Epithelial cell of esophagus (primary cell): ENCODE results near the gene DCXR.

Experiments used
- DNase-seq: peaks from one replicate; pipeline ENCODE4 v3.0.0; 2010; ENCODE audit warnings: low read depth
- H3K4me3 ChIP-seq: 2 replicates; pipeline ENCODE4 v1.5.1; 2011; ENCODE audit warnings: mild to moderate bottlenecking, low read length, control low read depth
- CTCF ChIP-seq: IDR thresholded peaks from 2 replicates; pipeline ENCODE4 v1.5.1; 2011; ENCODE audit warnings: low read depth, mild to moderate bottlenecking, low read length, control low read depth, inconsistent platforms; ENCODE audit not compliant: insufficient read depth; ENCODE audit errors: missing control alignments

DCXR gene

GRCh38 chr17:81995463-81996231, 41.9 kb downstream of the DCXR start:
- no peak overlapping the region for H3K4me3 ChIP-seq
- DNase-seq = no peak
- no peak for TF ChIP-seq CTCF

DNA sequence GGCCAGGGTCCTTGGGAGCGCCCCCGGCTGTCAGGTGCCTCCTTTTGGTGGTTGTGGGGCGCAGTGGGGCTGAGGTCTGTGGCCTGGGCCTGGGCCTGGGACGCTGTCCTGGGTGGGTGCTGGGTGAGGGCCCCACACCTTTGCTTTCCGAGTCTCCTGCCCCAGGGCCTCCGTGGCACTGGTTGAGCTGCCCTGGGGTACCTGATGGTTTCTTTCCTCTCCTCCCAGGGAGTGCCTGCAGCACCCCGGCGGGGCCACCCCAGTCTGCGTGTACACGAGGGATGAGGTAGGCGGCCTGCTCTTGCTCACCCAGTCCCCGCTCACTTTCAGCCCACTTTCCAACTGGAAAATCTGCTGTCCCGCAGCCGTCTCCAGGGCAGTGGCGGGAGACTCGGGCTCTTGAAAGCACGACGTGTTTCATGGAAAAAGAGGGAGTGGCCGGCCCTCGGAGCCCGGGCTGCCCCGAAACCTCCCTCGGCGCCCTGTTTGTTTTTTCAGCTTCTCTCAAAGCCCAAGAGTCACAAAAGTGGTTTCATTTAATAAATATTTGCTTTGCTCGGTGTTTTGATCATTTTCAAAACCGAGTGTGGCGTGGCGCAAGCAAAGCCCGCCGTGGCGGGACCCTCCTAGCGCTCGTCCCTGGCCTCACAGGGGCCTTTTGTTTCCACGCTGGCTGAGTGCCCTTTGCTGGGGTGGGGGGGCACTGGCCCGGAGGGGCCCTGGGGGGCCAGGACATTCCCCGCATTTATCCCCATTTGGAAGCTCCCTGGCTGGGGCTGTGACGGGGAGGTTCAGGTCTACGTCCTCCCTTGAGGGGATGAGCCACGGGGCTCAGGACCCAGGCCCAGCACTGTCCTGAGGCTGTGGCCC, 42.7 kb downstream of the DCXR start:
- no peak overlapping the region for H3K4me3 ChIP-seq
- no peak for TF ChIP-seq CTCF
- no peak for DNase-seq

DNA sequence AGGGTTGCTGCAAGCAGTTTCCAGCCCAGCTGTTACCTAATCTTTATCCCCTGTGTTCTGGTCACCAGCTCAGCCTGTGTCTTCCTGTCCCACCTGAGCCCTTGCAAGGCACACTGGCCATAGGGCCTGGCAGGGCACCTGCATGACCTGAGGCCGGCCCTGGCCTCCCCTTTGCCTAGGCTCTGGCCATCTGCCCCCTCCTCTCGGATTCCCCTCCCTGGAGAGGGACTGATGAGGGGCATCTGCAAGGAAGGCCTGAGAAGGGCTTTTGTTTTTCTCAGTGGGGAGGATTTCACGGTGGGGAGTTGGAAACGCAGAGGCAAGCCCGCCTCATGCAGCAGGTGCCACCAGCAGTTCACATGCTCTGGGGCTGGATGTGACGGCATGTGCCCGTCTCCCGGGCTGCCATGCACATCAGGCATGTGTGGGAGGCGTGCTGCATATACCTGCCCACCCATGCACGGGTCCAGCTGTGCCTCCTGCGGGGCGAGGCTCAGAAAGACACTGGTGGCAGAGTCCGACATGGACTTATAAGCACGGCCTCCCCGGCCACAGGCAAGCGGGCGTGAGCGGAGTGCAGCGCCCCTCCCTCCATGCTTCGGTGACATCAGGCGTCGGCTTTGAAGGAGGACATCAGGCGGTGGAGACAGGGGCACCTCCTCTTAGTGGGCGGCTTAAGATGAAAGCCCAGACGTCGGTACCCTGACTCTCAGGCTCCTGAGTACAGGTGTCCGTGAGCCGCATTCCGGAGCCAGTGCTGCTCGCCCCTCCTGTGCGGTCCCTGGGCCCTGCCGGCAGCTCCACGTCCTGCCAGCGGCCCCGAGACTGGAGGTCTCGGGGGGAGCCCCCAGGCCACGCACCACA, 43.5 kb downstream of the DCXR start:
- TF ChIP-seq CTCF = no peak
- H3K4me3 ChIP-seq = no peak overlapping the region
- no peak for DNase-seq

DNA sequence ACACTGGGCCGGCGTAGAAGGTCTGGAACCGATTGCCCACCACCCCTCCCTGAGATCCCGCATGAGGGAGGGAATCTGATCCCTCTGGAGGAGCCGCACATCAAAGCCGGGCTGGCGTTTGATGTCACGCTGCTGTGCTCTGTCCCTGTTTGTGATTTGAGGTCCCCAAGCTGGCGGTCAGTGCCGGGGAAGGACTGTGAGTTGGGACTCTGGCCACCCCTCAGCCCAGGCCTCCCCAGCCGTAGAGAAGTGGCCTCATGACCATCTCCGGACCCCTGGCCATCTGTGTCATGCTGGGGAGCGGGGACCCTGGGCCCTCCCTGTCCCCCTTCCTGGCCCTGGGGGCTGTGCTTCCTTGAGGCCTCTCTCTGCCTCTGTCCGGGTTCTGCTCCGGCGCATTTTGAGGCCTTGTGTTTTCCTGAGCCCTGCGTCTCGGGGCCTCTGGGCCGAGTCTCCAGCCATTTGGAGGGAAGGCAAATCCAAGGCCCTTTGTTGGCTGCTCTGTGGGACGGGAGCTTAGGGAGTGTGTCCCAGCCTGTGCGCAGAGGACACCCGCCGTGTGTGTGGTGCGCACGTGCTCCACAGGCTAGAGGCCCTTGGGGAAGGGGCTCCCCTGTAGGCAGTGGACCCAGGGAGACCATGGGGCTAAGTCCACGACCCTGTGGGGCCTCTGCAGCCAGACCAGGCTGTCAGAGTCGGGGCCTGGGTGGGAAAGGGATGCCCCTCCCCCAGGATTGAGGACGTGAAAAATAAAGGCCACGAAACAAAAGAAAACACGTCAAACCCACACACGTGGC, 45.0 kb downstream of the DCXR start:
- no peak overlapping the region for H3K4me3 ChIP-seq
- TF ChIP-seq CTCF = no peak
- no peak for DNase-seq

GRCh38 chr17:81991684-81992305, 45.7 kb downstream of the DCXR start:
- peak; percentile 80 for DNase-seq
- no peak overlapping the region for H3K4me3 ChIP-seq
- no peak for TF ChIP-seq CTCF
